Measurements from ENCODE around the gene MAF. TPM values are rescaled to one million over a fixed set of nuclear protein-coding genes. Genes with fewer than 3 reads are reported as not detected.
A peak's percentile ranks its signal among the peaks of the same experiment; 100 is the strongest.

MAF gene
- total RNA-seq, 1 experiment from 2014 or later, result 4.9 TPM

GRCh38 chr16:79592186-79592585 is 8.4 kb downstream of the MAF start:
- Histone ChIP-seq H3K9ac (ENCODE audit: extremely low read depth, insufficient read length, low read length) (no peak overlapping the region), H3K27ac (ENCODE audit: insufficient read length, low read depth, low read length) (no peak overlapping the region), H4K8ac (replicated peaks; ENCODE audit: insufficient read length, low read depth, low read length) (no peak overlapping the region), H2BK5ac (ENCODE audit: insufficient read length, low read length) (no peak overlapping the region), H4K91ac (ENCODE audit: insufficient read length, low read depth, low read length) (no peak overlapping the region), H3K14ac (ENCODE audit: insufficient read depth, low read length) (no peak overlapping the region), H2BK12ac (ENCODE audit: insufficient read length, low read depth, low read length) (no peak overlapping the region), H2AFZ (ENCODE audit: low read length) (no peak overlapping the region), H3K4me1 (ENCODE audit: insufficient read depth, low read length) (peaks cover 6% of the 10 kb centered on the region; the same call in 1 of the 2 replicates), H3T11ph (ENCODE audit: low read length) (no peak overlapping the region), H3K56ac (ENCODE audit: insufficient read length, low read depth, low read length) (no peak overlapping the region), H2BK20ac (ENCODE audit: low read depth, low read length, poor library complexity, severe bottlenecking) (no peak overlapping the region), H3K27me3 (ENCODE audit: insufficient read depth, low read length) (no peaks in the 10 kb centered on the region), H3K4ac (ENCODE audit: low read depth, low read length) (no peak overlapping the region), H3K9me3 (ENCODE audit: control insufficient read depth, low read depth, low read length) (no peaks in the 10 kb centered on the region), H3K4me2 (ENCODE audit: insufficient read depth, insufficient read length, low read length) (no peak overlapping the region), H2BK120ac (ENCODE audit: low read depth, low read length, poor library complexity, severe bottlenecking) (no peak overlapping the region), H3K23ac (ENCODE audit: insufficient read length, low read depth, low read length) (no peak overlapping the region), H2AK5ac (ENCODE audit: insufficient read length, low read length) (no peak overlapping the region), H4K5ac (ENCODE audit: insufficient read length, low read depth, low read length) (no peak overlapping the region), H3K79me1 (ENCODE audit: insufficient read depth, low read depth, low read length, poor library complexity, severe bottlenecking) (no peaks in the 10 kb centered on the region), H4K20me1 (ENCODE audit: control insufficient read depth, insufficient read depth, insufficient read length) (peaks cover 3% of the 10 kb centered on the region), H2BK15ac (ENCODE audit: low read depth, low read length) (no peak overlapping the region), H3K79me2 (ENCODE audit: insufficient read depth, low read length) (no peaks in the 10 kb centered on the region), H3K18ac (ENCODE audit: insufficient read length, low read depth, low read length) (no peak overlapping the region), H3K23me2 (ENCODE audit: insufficient read length, low read depth, low read length, poor library complexity, severe bottlenecking) (no peaks in the 10 kb centered on the region)
- WGBS (ENCODE audit: extremely low coverage, insufficient read length, low lambda C conversion rate), result no CpG with 5 or more reads among the region's 4 CpGs
- no peaks in the 10 kb centered on the region; a peak in 1 of 7 replicates for H3K36me3 Mint-ChIP-seq (ENCODE audit: insufficient read depth in 1 of 3, low read depth in 3 of 3)
- no peaks in the 10 kb centered on the region; the same call in 1 of the 2 replicates for H3K27me3 Mint-ChIP-seq (ENCODE audit: low read depth)
- peak overlapping the region in 1 of 3 experiments; percentile 70; a peak in 2 of 7 replicates for H3K27ac Mint-ChIP-seq
- TF ChIP-seq CTCF (conservative IDR thresholded peaks at IDR 0.05), result no peak
- peaks cover 39 to 67% of the 10 kb centered on the region in 2 experiments for H3K4me1 Mint-ChIP-seq
- no peak overlapping the region for H3K4me3 Mint-ChIP-seq
- no peak for DNase-seq
- no peaks in the 10 kb centered on the region for H3K9me3 Mint-ChIP-seq
